ENCODE data around the gene PPP2R5D.

The PPP2R5D gene

DNA sequence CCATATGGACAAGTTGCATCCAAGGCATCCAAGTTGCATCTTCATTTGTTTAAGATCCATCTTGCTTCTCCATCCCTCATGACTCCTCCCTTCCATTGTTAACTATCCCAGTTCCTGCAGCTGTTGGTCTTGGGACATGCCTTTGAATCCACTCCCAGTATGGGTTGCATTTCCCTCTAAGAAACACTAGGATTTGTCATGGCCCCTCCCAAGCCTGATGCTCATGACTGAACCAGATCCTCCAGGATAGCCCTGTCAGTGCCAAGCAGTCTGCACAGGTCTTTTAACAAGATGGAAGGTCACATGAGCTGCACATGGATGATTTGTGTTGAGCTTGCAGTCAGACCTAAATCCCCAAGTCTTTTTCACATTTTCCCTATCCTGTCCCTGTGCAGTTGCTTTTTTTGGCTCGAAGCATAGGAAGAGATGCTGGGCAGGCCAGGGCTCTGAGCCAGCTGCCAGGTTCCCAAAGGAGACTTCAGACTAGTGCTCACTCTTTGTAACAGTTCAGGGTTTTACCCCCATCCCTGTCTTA is 4.2 kb downstream of the PPP2R5D start:
- TF ChIP-seq CREB1 (IDR thresholded peaks at IDR 0.05; ENCODE audit: low read depth) (no peak), ZBTB7A (IDR thresholded peaks at IDR 0.05; ENCODE audit: low read depth) (no peak), NFIC (IDR thresholded peaks at IDR 0.05) (no peak), TCF12 (IDR thresholded peaks at IDR 0.05; ENCODE audit: low read depth) (no peak), CEBPB (IDR thresholded peaks at IDR 0.05) (no peak), YY1 (IDR thresholded peaks at IDR 0.05; ENCODE audit: low read depth) (no peak), FOXM1 (IDR thresholded peaks at IDR 0.05; ENCODE audit: borderline replicate concordance, low read depth) (no peak), RAD21 (IDR thresholded peaks at IDR 0.05; ENCODE audit: low read depth) (no peak), TEAD4 (IDR thresholded peaks at IDR 0.05) (no peak), EP300 (IDR thresholded peaks at IDR 0.05; ENCODE audit: borderline replicate concordance) (no peak), EGR1 (IDR thresholded peaks at IDR 0.05) (no peak), TAF1 (IDR thresholded peaks at IDR 0.05; ENCODE audit: low read depth) (no peak)
- TF ChIP-seq, protein P1, sequence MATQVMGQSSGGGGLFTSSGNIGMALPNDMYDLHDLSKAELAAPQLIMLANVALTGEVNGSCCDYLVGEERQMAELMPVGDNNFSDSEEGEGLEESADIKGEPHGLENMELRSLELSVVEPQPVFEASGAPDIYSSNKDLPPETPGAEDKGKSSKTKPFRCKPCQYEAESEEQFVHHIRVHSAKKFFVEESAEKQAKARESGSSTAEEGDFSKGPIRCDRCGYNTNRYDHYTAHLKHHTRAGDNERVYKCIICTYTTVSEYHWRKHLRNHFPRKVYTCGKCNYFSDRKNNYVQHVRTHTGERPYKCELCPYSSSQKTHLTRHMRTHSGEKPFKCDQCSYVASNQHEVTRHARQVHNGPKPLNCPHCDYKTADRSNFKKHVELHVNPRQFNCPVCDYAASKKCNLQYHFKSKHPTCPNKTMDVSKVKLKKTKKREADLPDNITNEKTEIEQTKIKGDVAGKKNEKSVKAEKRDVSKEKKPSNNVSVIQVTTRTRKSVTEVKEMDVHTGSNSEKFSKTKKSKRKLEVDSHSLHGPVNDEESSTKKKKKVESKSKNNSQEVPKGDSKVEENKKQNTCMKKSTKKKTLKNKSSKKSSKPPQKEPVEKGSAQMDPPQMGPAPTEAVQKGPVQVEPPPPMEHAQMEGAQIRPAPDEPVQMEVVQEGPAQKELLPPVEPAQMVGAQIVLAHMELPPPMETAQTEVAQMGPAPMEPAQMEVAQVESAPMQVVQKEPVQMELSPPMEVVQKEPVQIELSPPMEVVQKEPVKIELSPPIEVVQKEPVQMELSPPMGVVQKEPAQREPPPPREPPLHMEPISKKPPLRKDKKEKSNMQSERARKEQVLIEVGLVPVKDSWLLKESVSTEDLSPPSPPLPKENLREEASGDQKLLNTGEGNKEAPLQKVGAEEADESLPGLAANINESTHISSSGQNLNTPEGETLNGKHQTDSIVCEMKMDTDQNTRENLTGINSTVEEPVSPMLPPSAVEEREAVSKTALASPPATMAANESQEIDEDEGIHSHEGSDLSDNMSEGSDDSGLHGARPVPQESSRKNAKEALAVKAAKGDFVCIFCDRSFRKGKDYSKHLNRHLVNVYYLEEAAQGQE (IDR thresholded peaks at IDR 0.05; ENCODE audit: low read depth): no peak
- TF ChIP-seq, protein P2, sequence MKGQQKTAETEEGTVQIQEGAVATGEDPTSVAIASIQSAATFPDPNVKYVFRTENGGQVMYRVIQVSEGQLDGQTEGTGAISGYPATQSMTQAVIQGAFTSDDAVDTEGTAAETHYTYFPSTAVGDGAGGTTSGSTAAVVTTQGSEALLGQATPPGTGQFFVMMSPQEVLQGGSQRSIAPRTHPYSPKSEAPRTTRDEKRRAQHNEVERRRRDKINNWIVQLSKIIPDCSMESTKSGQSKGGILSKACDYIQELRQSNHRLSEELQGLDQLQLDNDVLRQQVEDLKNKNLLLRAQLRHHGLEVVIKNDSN (IDR thresholded peaks at IDR 0.05): no peak
- TF ChIP-seq, protein P3, sequence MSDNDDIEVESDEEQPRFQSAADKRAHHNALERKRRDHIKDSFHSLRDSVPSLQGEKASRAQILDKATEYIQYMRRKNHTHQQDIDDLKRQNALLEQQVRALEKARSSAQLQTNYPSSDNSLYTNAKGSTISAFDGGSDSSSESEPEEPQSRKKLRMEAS (IDR thresholded peaks at IDR 0.05): no peak

DNA sequence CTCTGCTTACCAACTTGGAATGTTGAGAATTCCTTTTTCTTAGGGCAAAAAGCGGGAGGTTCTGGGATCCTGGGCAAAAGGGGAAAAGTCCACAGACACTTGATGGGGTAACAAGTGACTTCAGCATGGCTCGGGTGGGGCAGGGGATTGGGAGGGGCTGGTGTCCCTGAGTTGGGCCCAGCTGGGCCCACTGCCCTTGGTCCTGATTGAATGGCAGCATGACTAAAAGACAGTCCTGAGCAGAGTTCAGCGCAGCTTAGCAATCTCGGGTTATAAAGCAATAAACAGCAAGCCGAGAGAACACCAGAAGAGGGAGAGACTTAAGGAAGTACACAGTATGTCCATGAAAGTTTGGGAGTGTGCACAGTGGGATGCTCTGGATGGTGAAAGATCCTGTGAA is 5.6 kb downstream of the PPP2R5D start:
- TF ChIP-seq EP300 (IDR thresholded peaks at IDR 0.05; ENCODE audit: borderline replicate concordance): no peak
- TF ChIP-seq CREB1 (IDR thresholded peaks at IDR 0.05; ENCODE audit: low read depth): no peak
- TF ChIP-seq, protein P3 (IDR thresholded peaks at IDR 0.05): no peak
- TF ChIP-seq, protein P2 (IDR thresholded peaks at IDR 0.05): no peak
- no peak for TF ChIP-seq FOXM1 (IDR thresholded peaks at IDR 0.05; ENCODE audit: borderline replicate concordance, low read depth)
- TF ChIP-seq YY1 (IDR thresholded peaks at IDR 0.05; ENCODE audit: low read depth): no peak
- TF ChIP-seq, protein P1 (IDR thresholded peaks at IDR 0.05; ENCODE audit: low read depth): no peak
- no peak for TF ChIP-seq TCF12 (IDR thresholded peaks at IDR 0.05; ENCODE audit: low read depth)
- no peak for TF ChIP-seq NFIC (IDR thresholded peaks at IDR 0.05)
- TF ChIP-seq ZBTB7A (IDR thresholded peaks at IDR 0.05; ENCODE audit: low read depth): no peak
- no peak for TF ChIP-seq EGR1 (IDR thresholded peaks at IDR 0.05)
- no peak for TF ChIP-seq CEBPB (IDR thresholded peaks at IDR 0.05)
- TF ChIP-seq TAF1 (IDR thresholded peaks at IDR 0.05; ENCODE audit: low read depth): no peak
- no peak for TF ChIP-seq RAD21 (IDR thresholded peaks at IDR 0.05; ENCODE audit: low read depth)
- TF ChIP-seq TEAD4 (IDR thresholded peaks at IDR 0.05): no peak

DNA sequence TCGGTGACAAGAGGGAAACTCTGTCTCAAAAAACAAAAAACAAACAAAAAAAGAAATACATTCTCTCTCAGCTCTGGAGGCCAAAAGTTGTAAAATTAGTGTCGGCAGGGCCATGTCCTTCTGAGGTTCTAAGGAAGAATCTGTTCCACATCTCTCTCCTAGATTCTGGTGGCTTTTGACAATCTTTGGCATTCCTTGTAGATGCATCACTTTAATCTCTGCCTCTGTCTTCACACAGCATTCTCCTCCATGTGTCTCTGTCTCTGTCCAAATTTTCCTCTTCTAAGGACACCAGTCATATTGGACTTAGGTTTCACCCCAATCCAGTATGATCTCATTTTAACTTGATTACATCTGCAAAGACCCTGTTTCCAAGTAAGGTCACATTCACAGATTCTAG is 9.1 kb downstream of the PPP2R5D start:
- TF ChIP-seq, protein P3 (IDR thresholded peaks at IDR 0.05): no peak
- TF ChIP-seq, protein P1 (IDR thresholded peaks at IDR 0.05; ENCODE audit: low read depth): no peak
- TF ChIP-seq FOXM1 (IDR thresholded peaks at IDR 0.05; ENCODE audit: borderline replicate concordance, low read depth) (no peak), CEBPB (IDR thresholded peaks at IDR 0.05) (no peak), ZBTB7A (IDR thresholded peaks at IDR 0.05; ENCODE audit: low read depth) (no peak), CREB1 (IDR thresholded peaks at IDR 0.05; ENCODE audit: low read depth) (no peak), TAF1 (IDR thresholded peaks at IDR 0.05; ENCODE audit: low read depth) (no peak)

DNA sequence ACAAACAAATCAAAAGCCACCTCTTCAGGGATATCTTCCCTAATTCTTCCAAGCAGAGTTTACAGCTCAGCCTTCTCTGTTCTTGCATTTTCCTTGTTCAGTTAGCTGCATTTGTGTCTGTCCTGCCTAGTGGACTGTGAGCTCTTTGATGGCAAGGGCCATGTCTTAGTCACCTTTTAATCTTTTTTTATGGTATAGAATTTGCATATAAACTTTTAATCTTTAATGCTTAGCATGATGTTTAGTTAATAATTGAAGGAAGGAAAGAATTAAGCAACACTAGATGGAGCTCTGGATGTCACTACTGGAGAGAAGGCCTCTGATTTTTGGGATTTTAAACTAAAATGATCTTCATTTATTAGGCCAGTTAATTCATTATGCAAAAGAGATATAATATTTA is 12.1 kb downstream of the PPP2R5D start:
- TF ChIP-seq TCF12 (IDR thresholded peaks at IDR 0.05; ENCODE audit: low read depth) (no peak), TEAD4 (IDR thresholded peaks at IDR 0.05) (no peak), EP300 (IDR thresholded peaks at IDR 0.05; ENCODE audit: borderline replicate concordance) (no peak), YY1 (IDR thresholded peaks at IDR 0.05; ENCODE audit: low read depth) (no peak), CREB1 (IDR thresholded peaks at IDR 0.05; ENCODE audit: low read depth) (no peak), FOXM1 (IDR thresholded peaks at IDR 0.05; ENCODE audit: borderline replicate concordance, low read depth) (no peak), ZBTB7A (IDR thresholded peaks at IDR 0.05; ENCODE audit: low read depth) (no peak), EGR1 (IDR thresholded peaks at IDR 0.05) (no peak), NFIC (IDR thresholded peaks at IDR 0.05) (no peak)
- TF ChIP-seq, protein P1 (IDR thresholded peaks at IDR 0.05; ENCODE audit: low read depth): no peak
- TF ChIP-seq, protein P2 (IDR thresholded peaks at IDR 0.05): no peak
